T-cell (primary cell): ENCODE results near the gene ZFR. TPM values are rescaled to one million over a fixed set of nuclear protein-coding genes. Genes with fewer than 3 reads are reported as not detected.
"Not testable (repeated sequence)": the region's sequence is repeated elsewhere in the genome, so short reads cannot be mapped to it uniquely, and the experiment has no call there.

ENCODE experiments used
- ATAC-seq, 4 experiments: fragments of 200-7000 bp in 3 of 4; fragments of 150-1000 bp in 1 of 4; cut with Tn5 transposase; replicated peaks in 1 of 4; 1 replicate in 3 of 4; 2 replicates in 1 of 4; pipeline ENCODE4 v1.10.0; 2021; ENCODE audit warnings: moderate library complexity in 3 of 4, mild to moderate bottlenecking in 2 of 4, moderate number of reproducible peaks in 1 of 4
- CTCF ChIA-PET, 2 donors: fragments of 300-600 bp; sonication (Branson Sonifier 250); formaldehyde crosslinking; loops; one replicate each; lab custom pipeline; 2022; ENCODE audit warnings: antibody characterized with exemption in 2 of 2; lab: Charles Lee
- POLR2A ChIA-PET, 2 donors: fragments of 300-600 bp; sonication (Branson Sonifier 250); formaldehyde crosslinking; loops; one replicate each; lab custom pipeline; 2022; ENCODE audit warnings: antibody characterized with exemption in 2 of 2; lab: Charles Lee
- DNase-seq, 35 experiments: peaks; one replicate each; pipeline versions ENCODE4 v3.0.0 to v3.0.0-alpha.2; 2013 to 2023
- H3K27ac ChIP-seq: one replicate; pipeline ENCODE4 v1.5.1; 2013; ENCODE audit warnings: low read length
- H3K27me3 ChIP-seq, 2 experiments: replicated peaks in 1 of 2; 1 replicate in 1 of 2; 2 replicates in 1 of 2; pipeline versions ENCODE4 v1.6.1 to v1.7.0; 2013; ENCODE audit warnings: low read length in 1 of 2, mixed read lengths in 1 of 2; ENCODE audit not compliant: control insufficient read depth in 2 of 2, insufficient read depth in 2 of 2; ENCODE audit errors: extremely low read depth in 1 of 2
- H3K36me3 ChIP-seq, 2 donors: 1 replicate in 1 of 2; 2 replicates in 1 of 2; pipeline versions ENCODE4 v1.6.1 to v1.7.0; 2013; ENCODE audit warnings: low read length in 1 of 2; ENCODE audit not compliant: control insufficient read depth in 2 of 2, insufficient read depth in 1 of 2; ENCODE audit errors: extremely low read depth in 1 of 2
- H3K4me1 ChIP-seq, 2 experiments: 1 replicate in 1 of 2; 2 replicates in 1 of 2; pipeline versions ENCODE4 v1.6.1 to v1.7.0; 2013; ENCODE audit warnings: low read length in 2 of 2, mixed read lengths in 1 of 2; ENCODE audit not compliant: insufficient read depth in 2 of 2, control insufficient read depth in 1 of 2; ENCODE audit errors: extremely low read depth in 1 of 2
- H3K4me3 ChIP-seq, 2 donors: 1 replicate in 1 of 2; 2 replicates in 1 of 2; pipeline versions ENCODE4 v1.5.1 to v1.7.0; 2013; ENCODE audit warnings: mild to moderate bottlenecking in 2 of 2, low read length in 1 of 2, moderate library complexity in 1 of 2; ENCODE audit not compliant: control insufficient read depth in 1 of 2; ENCODE audit errors: extremely low read depth in 1 of 2
- H3K9me3 ChIP-seq: 2 replicates; pipeline ENCODE4 v1.7.0; 2013
- H3K27ac Mint-ChIP-seq, 2 donors: one replicate each; pipeline ENCODE4 v1.8.0; 2020 to 2021; ENCODE audit warnings: mild to moderate bottlenecking in 2 of 2, mixed read lengths in 2 of 2
- H3K27me3 Mint-ChIP-seq, 2 donors: one replicate each; pipeline ENCODE4 v1.8.0; 2021 to 2022; ENCODE audit warnings: mixed read lengths in 2 of 2
- H3K36me3 Mint-ChIP-seq: one replicate; pipeline ENCODE4 v1.8.0; 2021; ENCODE audit warnings: mixed read lengths
- H3K4me1 Mint-ChIP-seq, 3 donors: one replicate each; pipeline ENCODE4 v1.8.0; 2020 to 2022; ENCODE audit warnings: mixed read lengths in 3 of 3, mild to moderate bottlenecking in 1 of 3
- H3K4me3 Mint-ChIP-seq, 3 donors: one replicate each; pipeline ENCODE4 v1.8.0; 2020 to 2022; ENCODE audit warnings: mild to moderate bottlenecking in 3 of 3, mixed read lengths in 3 of 3, moderate library complexity in 3 of 3
- H3K9me3 Mint-ChIP-seq, 3 donors: one replicate each; pipeline ENCODE4 v1.8.0; 2020 to 2022; ENCODE audit warnings: mixed read lengths in 3 of 3
- WGBS: methylation state at CpG from one replicate; pipeline ENCODE4 v1.1.5; 2013; ENCODE audit warnings: missing lambda C conversion rate; ENCODE audit not compliant: insufficient coverage; 5-methylcytosine and 5-hydroxymethylcytosine counted together
- total RNA-seq, 35 experiments: library from RNA in 6 of 35; stranded (reverse) in 6 of 35; fragments of 120-200 nt in 1 of 35; gene quantifications; one replicate each; pipeline versions ENCODE4 v1.2.1 to v1.2.4 and lab custom pipeline; 2013 to 2026

ZFR gene
- total RNA-seq, 5 donors from 2014 or later (not counting 1 experiment from before 2014, with no cell fraction given) = 50.1 to 55.9 (median 54.2) TPM

DNA sequence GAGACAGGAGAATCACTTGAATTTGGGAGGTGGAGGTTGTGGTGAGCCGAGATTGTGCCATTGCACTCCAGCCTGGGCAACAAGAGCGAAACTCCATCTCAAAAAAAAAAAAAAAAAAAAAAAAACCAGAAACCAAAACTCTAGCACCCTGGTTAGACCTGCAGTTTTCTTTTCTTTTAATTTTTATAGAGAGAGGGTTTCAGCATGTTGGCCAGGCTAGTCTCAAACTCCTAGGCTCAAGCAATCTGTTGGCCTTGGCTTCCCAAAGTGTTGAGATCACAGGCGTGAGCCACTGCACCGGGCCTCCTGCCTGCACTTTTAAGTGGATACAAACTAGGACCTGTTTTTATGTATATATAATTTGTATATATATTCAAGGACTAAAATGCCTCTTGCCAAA lies 118.9 kb downstream of the ZFR start:
- Histone ChIP-seq H3K4me1 (peaks cover 0 to 5% of the 10 kb centered on the region in 2 experiments), H3K27ac (no peak overlapping the region), H3K36me3 (no peaks in the 10 kb centered on the region), H3K4me3 (no peak overlapping the region), H3K27me3 (no peaks in the 10 kb centered on the region), H3K9me3 (no peaks in the 10 kb centered on the region)
- Mint-ChIP-seq H3K36me3 (peaks cover 5% of the 10 kb centered on the region), H3K27me3 (no peaks in the 10 kb centered on the region), H3K4me3 (no peak overlapping the region), H3K4me1 (peaks cover 2 to 5% (median 2%) of the 10 kb centered on the region in 3 donors), H3K9me3 (peaks cover 0 to 5% (median 5%) of the 10 kb centered on the region in 3 donors), H3K27ac (no peak overlapping the region)
- WGBS = no CpG with 5 or more reads among the region's 4 CpGs
- no peak for ATAC-seq
- DNase-seq = no peak
- CTCF ChIA-PET = interaction anchor here in 1 of 2 donors (0.7 kb wide), 1 partner anchor 55 kb away, joined by 4 read pairs; no protein-coding TSS in a partner anchor
- POLR2A ChIA-PET = no interaction called here

DNA sequence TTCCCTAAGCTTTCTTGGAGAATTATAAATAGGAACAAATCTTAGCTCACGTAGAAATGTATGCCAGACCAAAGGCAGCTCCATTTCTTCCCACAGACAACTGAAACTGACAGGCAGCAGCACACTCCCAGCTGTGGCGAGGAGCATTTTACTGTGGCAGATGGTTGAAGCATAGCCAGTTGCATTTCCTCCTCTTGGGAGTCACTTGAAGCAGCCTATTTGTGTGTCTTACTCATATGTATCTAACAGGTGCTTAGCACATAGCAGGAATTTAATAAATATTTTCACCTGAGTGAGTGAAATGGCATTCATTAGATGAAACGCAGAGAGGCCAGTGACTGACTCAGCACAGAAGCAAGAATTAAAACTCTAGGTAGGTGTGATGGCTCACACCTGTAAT lies 119.5 kb downstream of the ZFR start:
- WGBS = 78% methylated on average over 2 of the region's 3 CpGs
- Mint-ChIP-seq H3K36me3 (peaks cover 5% of the 10 kb centered on the region), H3K9me3 (peaks cover 0 to 5% (median 5%) of the 10 kb centered on the region in 3 donors), H3K27ac (no peak overlapping the region), H3K4me1 (peaks cover 2 to 5% (median 2%) of the 10 kb centered on the region in 3 donors), H3K4me3 (no peak overlapping the region), H3K27me3 (no peaks in the 10 kb centered on the region)
- H3K27me3 ChIP-seq = no peaks in the 10 kb centered on the region
- CTCF ChIA-PET = interaction anchor here in 1 of 2 donors (0.6 to 0.7 kb wide), 2 partner anchors 56 to 65 kb away, joined by 4 to 5 read pairs; no protein-coding TSS in a partner anchor
- no peak for ATAC-seq
- DNase-seq = no peak
- no peaks in the 10 kb centered on the region for H3K9me3 ChIP-seq
- no peak overlapping the region for H3K27ac ChIP-seq
- H3K4me3 ChIP-seq = no peak overlapping the region
- POLR2A ChIA-PET = interaction anchor here in 1 of 2 donors (0.6 kb wide), 1 partner anchor 265 kb away, joined by 3 read pairs; no protein-coding TSS in a partner anchor
- H3K36me3 ChIP-seq = no peaks in the 10 kb centered on the region
- H3K4me1 ChIP-seq = peaks cover 0 to 5% of the 10 kb centered on the region in 2 experiments

DNA sequence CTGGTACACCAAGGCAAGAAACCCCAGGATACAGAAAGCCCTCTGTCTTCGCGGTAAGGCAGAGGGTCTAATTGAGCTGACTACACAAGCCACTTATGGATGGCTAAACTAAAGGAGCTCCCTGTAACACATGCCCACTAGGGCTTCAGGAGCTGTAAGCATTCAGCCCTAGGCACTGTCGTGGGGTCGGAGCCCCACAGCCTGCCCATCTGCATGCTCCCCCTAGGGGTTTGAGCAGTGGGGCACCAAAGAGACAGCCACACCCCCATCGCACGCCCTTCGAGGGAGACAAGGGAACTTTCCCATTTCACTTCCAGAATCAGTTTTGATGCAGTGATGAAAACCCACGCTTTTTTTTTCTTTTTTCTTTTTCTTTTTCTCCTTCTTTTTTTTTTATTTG lies 120.8 kb downstream of the ZFR start:
- Histone ChIP-seq H3K9me3 (no peaks in the 10 kb centered on the region), H3K4me3 (no peak overlapping the region), H3K36me3 (no peaks in the 10 kb centered on the region), H3K27me3 (peaks cover 0 to 2% of the 10 kb centered on the region in 2 experiments), H3K4me1 (no peaks in the 10 kb centered on the region), H3K27ac (no peak overlapping the region)
- ChIA-PET CTCF (no interaction called here), POLR2A (no interaction called here)
- peaks cover 0 to 5% (median 5%) of the 10 kb centered on the region in 3 donors for H3K9me3 Mint-ChIP-seq
- WGBS = 100% methylated on average over 2 of the region's 8 CpGs
- no peaks in the 10 kb centered on the region for H3K27me3 Mint-ChIP-seq
- ATAC-seq (no peak), DNase-seq (no peak)
- peaks cover 5% of the 10 kb centered on the region for H3K36me3 Mint-ChIP-seq
- no peaks in the 10 kb centered on the region for H3K4me1 Mint-ChIP-seq
- H3K27ac Mint-ChIP-seq = no peak overlapping the region
- no peak overlapping the region for H3K4me3 Mint-ChIP-seq

DNA sequence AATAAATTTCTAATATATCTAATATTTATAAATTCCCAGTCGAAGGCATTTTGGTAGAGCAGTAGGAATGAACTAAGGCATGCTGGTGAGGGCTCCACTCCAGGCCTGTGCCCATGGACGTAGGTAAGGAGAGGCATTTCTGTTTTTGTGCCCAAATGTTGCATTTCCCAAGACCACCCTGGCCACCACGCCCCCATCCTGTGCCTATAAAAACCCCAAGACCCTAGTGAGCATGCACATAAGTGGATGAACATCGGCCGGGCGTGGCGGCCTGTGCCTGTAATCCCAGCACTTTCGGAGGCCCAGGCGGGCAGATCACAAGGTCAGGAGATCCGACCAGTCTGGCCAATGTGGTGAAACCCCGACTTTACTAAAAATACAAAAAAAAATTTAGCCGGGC lies 121.7 kb downstream of the ZFR start:
- peaks cover 0 to 2% of the 10 kb centered on the region in 2 experiments for H3K27me3 ChIP-seq
- DNase-seq = no peak
- H3K27ac ChIP-seq = no peak overlapping the region
- no peak overlapping the region for H3K4me3 ChIP-seq
- no peaks in the 10 kb centered on the region for H3K36me3 ChIP-seq
- no peaks in the 10 kb centered on the region for H3K9me3 ChIP-seq
- H3K4me3 Mint-ChIP-seq = no peak overlapping the region
- ChIA-PET POLR2A (no interaction called here), CTCF (interaction anchor here in 1 of 2 donors (0.6 kb wide), 1 partner anchor 26 kb away, joined by 7 read pairs; no protein-coding TSS in a partner anchor)
- no peaks in the 10 kb centered on the region for H3K27me3 Mint-ChIP-seq
- peaks cover 0 to 5% (median 5%) of the 10 kb centered on the region in 3 donors for H3K9me3 Mint-ChIP-seq
- 93% methylated on average over 8 of the region's 12 CpGs for WGBS
- ATAC-seq = no peak
- H3K4me1 Mint-ChIP-seq = no peaks in the 10 kb centered on the region
- H3K27ac Mint-ChIP-seq = no peak overlapping the region
- peaks cover 5% of the 10 kb centered on the region for H3K36me3 Mint-ChIP-seq
- no peaks in the 10 kb centered on the region for H3K4me1 ChIP-seq

DNA sequence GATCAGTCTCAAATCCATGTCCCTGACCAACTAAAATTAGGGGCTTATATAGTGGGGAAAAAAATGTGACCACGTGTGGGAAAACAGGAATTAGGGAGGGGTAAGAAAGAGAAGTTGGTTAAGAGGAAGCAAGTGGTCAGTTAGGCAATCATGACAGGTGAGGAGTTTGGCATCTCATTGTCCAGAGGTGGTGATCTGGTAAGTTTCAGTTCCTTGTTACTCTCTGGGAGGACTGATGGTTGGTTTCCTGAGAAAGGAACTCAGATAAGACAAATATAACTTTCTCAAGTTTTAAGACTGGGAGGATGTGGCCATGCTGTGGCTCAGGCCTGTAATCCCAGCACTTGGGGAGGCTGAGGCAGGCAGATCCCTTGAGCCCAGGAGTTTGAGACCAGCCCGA lies 122.8 kb downstream of the ZFR start:
- ATAC-seq, POLR2A ChIA-PET: not testable (repeated sequence)
- 60% methylated on average over 1 of the region's 2 CpGs for WGBS

DNA sequence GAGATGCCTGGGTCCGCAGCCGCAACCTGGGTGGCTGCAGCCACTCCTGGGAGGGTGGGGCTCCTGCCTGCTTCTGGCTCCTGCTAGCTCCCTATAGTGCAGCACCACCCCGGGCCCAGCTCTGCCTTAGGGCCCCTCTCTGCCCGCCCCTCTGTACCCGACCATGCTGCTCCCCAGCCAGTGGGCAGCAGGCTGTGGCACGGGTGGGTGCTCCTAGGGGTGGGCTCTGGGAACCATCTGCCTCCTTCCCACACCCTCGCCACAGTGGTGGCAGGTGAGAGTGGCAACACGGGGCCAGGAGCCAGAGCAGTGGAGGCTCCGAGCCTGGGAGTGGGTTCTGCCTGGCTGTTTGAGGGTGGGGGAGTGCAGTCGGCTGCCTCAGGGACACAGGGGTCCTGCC lies 124.0 kb downstream of the ZFR start:
- no peak for ATAC-seq
- WGBS = 87% methylated on average over 5 of the region's 10 CpGs
- H3K4me1 ChIP-seq = no peaks in the 10 kb centered on the region
- POLR2A ChIA-PET = no interaction called here
- H3K4me3 ChIP-seq = no peak overlapping the region
- no peaks in the 10 kb centered on the region for H3K36me3 ChIP-seq
- no peaks in the 10 kb centered on the region for H3K27me3 Mint-ChIP-seq
- no peaks in the 10 kb centered on the region for H3K9me3 ChIP-seq
- peaks cover 0 to 2% of the 10 kb centered on the region in 2 experiments for H3K27me3 ChIP-seq
- H3K4me1 Mint-ChIP-seq = no peaks in the 10 kb centered on the region
- DNase-seq = no peak
- H3K27ac Mint-ChIP-seq = no peak overlapping the region
- CTCF ChIA-PET = no interaction called here
- H3K27ac ChIP-seq = no peak overlapping the region
- peaks cover 5% of the 10 kb centered on the region for H3K36me3 Mint-ChIP-seq
- peaks cover 0 to 5% (median 5%) of the 10 kb centered on the region in 3 donors for H3K9me3 Mint-ChIP-seq
- no peak overlapping the region for H3K4me3 Mint-ChIP-seq

More for the DNA sequence above, 122.8 kb downstream of the ZFR start:
- H3K4me3 Mint-ChIP-seq, H3K4me1 Mint-ChIP-seq, H3K4me1 ChIP-seq, DNase-seq, H3K27me3 ChIP-seq, H3K27ac Mint-ChIP-seq, CTCF ChIA-PET, H3K36me3 Mint-ChIP-seq, H3K36me3 ChIP-seq, H3K27ac ChIP-seq, H3K27me3 Mint-ChIP-seq, H3K9me3 ChIP-seq, H3K9me3 Mint-ChIP-seq, H3K4me3 ChIP-seq: not testable (repeated sequence)
